ENCODE measurements around the gene HILPDA.

HILPDA gene

DNA sequence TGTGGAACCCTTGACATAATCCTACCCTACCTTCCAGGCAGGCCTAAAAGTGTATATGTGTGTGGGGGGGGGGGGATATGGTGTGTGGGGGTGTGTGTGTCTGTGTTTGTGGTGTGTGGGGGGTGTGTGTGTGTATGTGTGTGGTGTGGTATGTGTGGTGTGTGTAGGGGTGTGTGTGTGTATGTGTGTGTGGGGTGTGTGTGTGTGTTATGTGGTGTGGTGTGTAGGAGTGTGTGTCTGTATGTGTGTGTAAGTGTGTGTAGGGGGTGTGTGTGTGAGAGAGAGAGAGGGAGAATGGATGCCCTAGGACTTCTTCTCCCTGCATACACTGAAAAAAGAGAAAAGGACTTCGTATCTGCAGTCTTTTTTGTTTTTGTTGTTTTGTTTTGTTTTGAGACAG is 33.6 kb upstream of the HILPDA start:
- TF ChIP-seq, protein P1, sequence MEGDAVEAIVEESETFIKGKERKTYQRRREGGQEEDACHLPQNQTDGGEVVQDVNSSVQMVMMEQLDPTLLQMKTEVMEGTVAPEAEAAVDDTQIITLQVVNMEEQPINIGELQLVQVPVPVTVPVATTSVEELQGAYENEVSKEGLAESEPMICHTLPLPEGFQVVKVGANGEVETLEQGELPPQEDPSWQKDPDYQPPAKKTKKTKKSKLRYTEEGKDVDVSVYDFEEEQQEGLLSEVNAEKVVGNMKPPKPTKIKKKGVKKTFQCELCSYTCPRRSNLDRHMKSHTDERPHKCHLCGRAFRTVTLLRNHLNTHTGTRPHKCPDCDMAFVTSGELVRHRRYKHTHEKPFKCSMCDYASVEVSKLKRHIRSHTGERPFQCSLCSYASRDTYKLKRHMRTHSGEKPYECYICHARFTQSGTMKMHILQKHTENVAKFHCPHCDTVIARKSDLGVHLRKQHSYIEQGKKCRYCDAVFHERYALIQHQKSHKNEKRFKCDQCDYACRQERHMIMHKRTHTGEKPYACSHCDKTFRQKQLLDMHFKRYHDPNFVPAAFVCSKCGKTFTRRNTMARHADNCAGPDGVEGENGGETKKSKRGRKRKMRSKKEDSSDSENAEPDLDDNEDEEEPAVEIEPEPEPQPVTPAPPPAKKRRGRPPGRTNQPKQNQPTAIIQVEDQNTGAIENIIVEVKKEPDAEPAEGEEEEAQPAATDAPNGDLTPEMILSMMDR (IDR thresholded peaks at IDR 0.05; ENCODE audit: low read depth, low read length): no peak
- no peak overlapping the region for H3K4me3 ChIP-seq (ENCODE audit: low read depth, low read length)

DNA sequence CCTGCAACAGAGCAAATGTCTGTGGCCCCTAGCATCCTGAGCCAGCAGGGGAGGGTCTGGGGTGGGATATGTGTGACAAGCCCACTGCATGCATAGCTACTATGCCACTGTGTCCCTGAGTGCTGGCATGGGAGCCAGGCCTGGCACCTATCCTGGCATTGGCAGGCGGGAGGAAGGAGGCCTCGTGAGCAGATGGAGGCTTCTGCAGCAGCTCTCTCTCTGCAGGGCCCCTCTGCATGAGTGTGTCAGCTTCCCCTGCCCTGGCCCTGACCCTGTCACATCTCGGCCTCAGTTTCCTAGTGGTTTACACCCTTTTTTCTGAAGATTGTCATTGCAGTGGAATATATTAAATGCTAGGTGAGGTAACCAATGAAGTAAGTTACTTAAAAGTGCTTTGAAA is 32.8 kb upstream of the HILPDA start:
- TF ChIP-seq, protein P1 (IDR thresholded peaks at IDR 0.05; ENCODE audit: low read depth, low read length): no peak

DNA sequence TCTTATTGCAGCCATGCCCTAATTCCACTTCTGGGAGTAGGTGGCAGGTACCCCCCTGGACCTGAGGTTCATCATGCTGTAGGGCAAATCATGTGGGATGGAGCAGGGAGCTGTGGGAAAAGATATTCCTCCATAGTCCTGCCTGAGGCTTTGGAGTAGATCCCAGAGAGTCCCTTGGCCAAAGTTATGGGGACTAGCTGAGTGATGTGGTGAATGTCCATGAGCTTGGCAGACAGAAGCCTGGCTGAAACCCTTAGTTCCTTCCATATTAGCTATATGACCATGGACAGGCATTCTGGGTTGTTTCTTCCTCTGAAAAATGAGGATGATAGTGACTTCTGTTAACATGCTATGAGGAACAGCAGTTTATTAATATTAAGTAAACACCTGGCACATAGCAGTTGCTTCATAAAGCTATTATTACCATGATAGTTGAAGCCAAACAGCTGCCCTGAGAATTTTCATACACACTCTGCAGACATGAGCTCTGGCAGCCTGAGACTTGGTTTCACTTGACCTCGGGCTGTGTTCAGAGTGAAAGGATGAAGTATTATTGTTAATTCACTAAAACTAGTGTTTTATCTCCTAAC is 30.9 kb upstream of the HILPDA start:
- TF ChIP-seq, protein P1 (IDR thresholded peaks at IDR 0.05; ENCODE audit: low read depth, low read length): no peak
- no peak overlapping the region for H3K4me3 ChIP-seq (ENCODE audit: low read depth, low read length)

More for the DNA sequence above, 32.8 kb upstream of the HILPDA start:
- no peak overlapping the region for H3K4me3 ChIP-seq (ENCODE audit: low read depth, low read length)

DNA sequence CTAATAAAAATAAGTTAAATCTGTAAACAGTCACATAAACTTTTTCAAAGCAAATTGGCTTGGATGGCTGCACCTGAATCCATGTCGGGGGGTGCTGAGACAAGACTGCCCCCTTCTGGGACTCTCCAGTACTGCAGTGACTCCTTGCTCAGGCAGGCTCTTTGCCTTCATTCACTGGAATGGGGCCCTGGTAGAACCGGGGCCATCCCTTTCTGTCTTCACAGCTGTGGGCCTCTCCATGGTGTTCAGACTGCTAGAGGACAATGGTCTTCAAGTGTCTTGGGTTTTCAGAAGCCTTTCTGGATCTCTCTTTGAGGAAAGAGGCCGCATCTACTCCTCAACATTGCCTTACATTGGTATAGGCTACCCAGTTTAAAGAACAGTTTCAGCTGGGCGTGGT is 29.8 kb upstream of the HILPDA start:
- TF ChIP-seq, protein P1 (IDR thresholded peaks at IDR 0.05; ENCODE audit: low read depth, low read length): peak; percentile 94
- no peak overlapping the region for H3K4me3 ChIP-seq (ENCODE audit: low read depth, low read length)

DNA sequence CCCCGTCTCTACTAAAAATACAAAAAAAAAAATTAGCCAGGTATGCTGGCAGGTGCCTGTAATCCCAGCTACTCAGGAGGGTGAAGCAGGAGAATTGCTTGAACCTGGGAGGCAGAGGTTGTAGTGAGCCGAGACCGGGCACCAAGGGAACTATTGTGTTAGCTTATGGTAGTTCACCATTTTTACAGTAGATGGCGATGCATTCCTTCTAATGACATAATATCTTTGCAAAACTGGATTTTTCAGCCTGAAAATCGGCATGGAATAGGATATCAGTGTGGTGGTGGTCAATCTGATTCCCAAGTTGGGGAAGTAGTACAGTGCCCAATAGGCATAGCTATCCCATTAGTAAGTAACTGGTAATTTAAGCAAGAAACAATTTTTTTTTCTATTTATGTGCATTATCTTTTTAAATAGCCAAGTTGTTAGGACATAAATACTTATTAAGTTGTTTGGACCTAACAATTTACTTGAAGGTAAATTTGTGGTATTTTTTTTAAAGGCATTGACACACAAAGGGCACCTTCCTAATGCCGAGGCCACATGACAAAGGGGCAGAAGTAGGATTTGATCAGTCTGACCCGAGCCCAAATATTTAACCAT is 28.3 kb upstream of the HILPDA start:
- H3K4me3 ChIP-seq (ENCODE audit: low read depth, low read length): no peak overlapping the region
- TF ChIP-seq, protein P1 (IDR thresholded peaks at IDR 0.05; ENCODE audit: low read depth, low read length): peak; percentile 58

DNA sequence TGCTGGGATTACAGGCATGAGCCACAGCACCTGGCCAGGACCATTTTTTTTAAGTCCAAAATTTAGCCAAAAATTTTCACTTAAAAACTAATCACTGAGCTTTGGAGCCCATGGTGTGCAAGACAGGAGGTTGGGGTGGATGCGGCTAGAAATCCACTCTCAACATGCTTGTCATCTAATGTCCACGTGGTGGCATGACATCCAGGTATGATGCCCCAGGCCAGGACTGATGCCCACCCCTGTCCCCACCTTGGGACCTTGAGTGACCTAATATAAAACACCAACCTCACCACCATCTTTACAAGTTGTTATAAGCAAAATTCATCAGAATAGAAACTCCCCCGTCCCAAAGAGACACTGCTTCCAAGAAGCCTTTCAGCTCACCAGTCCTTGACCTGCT is 25.5 kb upstream of the HILPDA start:
- no peak overlapping the region for H3K4me3 ChIP-seq (ENCODE audit: low read depth, low read length)
- TF ChIP-seq, protein P1 (IDR thresholded peaks at IDR 0.05; ENCODE audit: low read depth, low read length): no peak

DNA sequence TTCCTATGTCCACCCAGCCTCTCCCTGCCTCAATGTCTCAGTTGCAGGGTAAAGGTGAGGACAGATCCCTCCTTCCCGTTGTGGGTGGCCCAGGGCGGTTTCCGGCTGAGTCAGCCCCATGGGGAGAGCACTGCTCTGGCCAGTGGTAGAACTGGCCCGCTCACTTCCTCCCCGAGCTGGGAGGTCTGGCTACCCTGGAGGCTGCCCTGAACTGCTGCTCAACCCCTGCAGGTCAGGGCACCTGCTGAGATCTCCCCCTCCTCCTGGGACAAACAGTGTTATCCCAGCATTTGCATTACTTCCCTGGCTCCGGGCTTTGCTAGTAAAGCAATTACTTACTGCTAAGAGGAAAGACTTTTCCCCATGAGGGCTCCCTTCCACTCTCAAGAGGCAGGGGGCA is 24.5 kb upstream of the HILPDA start:
- no peak overlapping the region for H3K4me3 ChIP-seq (ENCODE audit: low read depth, low read length)
- TF ChIP-seq, protein P1 (IDR thresholded peaks at IDR 0.05; ENCODE audit: low read depth, low read length): no peak
